SK-N-SH treated with all-trans-retinoic acid at 6 μM for 48 hours (cell line): ENCODE data around the gene ARID4B.

Experiments used
- ATAC-seq: fragments of 200-7000 bp; cut with Tn5 transposase; 3 replicates; pipeline ENCODE4 v1.9.1; 2020; ENCODE audit warnings: mild to moderate bottlenecking, moderate library complexity
- ARNTL ChIP-seq: fragments of 450-650 bp; formaldehyde crosslinking; IDR thresholded peaks from 2 replicates; pipeline ENCODE4 v1.5.0; 2020; ENCODE audit warnings: low read depth, mild to moderate bottlenecking, moderate library complexity, borderline replicate concordance
- BACH2 ChIP-seq: fragments of 250-450 bp; sonication (Bioruptor Pico); IDR thresholded peaks from 2 replicates; pipeline ENCODE4 v1.9.0; 2021; ENCODE audit warnings: mild to moderate bottlenecking, borderline replicate concordance
- CSDC2 ChIP-seq: fragments of 250-450 bp; sonication (Bioruptor Pico); IDR thresholded peaks from 2 replicates; pipeline ENCODE4 v1.5.0; 2020; ENCODE audit warnings: mild to moderate bottlenecking, moderate library complexity
- ESRRG ChIP-seq: fragments of 250-450 bp; sonication (Bioruptor Pico); IDR thresholded peaks from 2 replicates; pipeline ENCODE4 v1.6.1; 2021; ENCODE audit warnings: mild to moderate bottlenecking
- GLIS3 ChIP-seq: fragments of 250-450 bp; sonication (Bioruptor Pico); IDR thresholded peaks from 2 replicates; pipeline ENCODE4 v1.5.0; 2020; ENCODE audit warnings: mild to moderate bottlenecking, moderate library complexity
- ISL1 ChIP-seq: fragments of 250-450 bp; sonication (Bioruptor Pico); IDR thresholded peaks from 2 replicates; pipeline ENCODE4 v2.1.2; 2022; ENCODE audit warnings: mild to moderate bottlenecking, moderate library complexity
- OSR1 ChIP-seq: fragments of 250-450 bp; sonication (Bioruptor Pico); IDR thresholded peaks from 2 replicates; pipeline ENCODE4 v1.8.0; 2022; ENCODE audit warnings: moderate library complexity, mild to moderate bottlenecking, inconsistent platforms
- PPARA ChIP-seq: fragments of 250-450 bp; sonication (Bioruptor Pico); IDR thresholded peaks from 2 replicates; pipeline ENCODE4 v1.5.0; 2020; ENCODE audit warnings: mild to moderate bottlenecking, borderline replicate concordance
- RARB ChIP-seq: fragments of 250-450 bp; sonication (Bioruptor Pico); IDR thresholded peaks from 2 replicates; pipeline ENCODE4 v1.8.0; 2021; ENCODE audit warnings: mild to moderate bottlenecking, moderate library complexity
- SNAI2 ChIP-seq: fragments of 250-450 bp; sonication (Bioruptor Pico); IDR thresholded peaks from 2 replicates; pipeline ENCODE4 v1.5.0; 2020; ENCODE audit warnings: mild to moderate bottlenecking, moderate library complexity
- TCF4 ChIP-seq: fragments of 250-450 bp; sonication (Bioruptor Pico); IDR thresholded peaks from 2 replicates; pipeline ENCODE4 v1.8.0; 2021; ENCODE audit warnings: mild to moderate bottlenecking, moderate library complexity, borderline replicate concordance
- TOX ChIP-seq: fragments of 250-450 bp; sonication (Bioruptor Pico); IDR thresholded peaks from 2 replicates; pipeline ENCODE4 v1.8.0; 2021; ENCODE audit warnings: mild to moderate bottlenecking, moderate library complexity, borderline replicate concordance
- ZC3H10 ChIP-seq: fragments of 250-450 bp; sonication (Bioruptor Pico); IDR thresholded peaks from 2 replicates; pipeline ENCODE4 v1.5.1; 2021; ENCODE audit warnings: mild to moderate bottlenecking, moderate library complexity
- ZFP3 ChIP-seq: fragments of 250-450 bp; sonication (Bioruptor Pico); IDR thresholded peaks from 2 replicates; pipeline ENCODE4 v1.5.0; 2020; ENCODE audit warnings: mild to moderate bottlenecking, moderate library complexity
- ZFP30 ChIP-seq: fragments of 450-650 bp; formaldehyde crosslinking; IDR thresholded peaks from 2 replicates; pipeline ENCODE4 v1.5.0; 2022; ENCODE audit warnings: mild to moderate bottlenecking, moderate library complexity
- ZNF565 ChIP-seq: fragments of 450-650 bp; formaldehyde crosslinking; conservative IDR thresholded peaks from 2 replicates; pipeline ENCODE4 v1.5.0; 2020; ENCODE audit warnings: low read depth, mild to moderate bottlenecking, moderate library complexity
- ZNF70 ChIP-seq: fragments of 450-650 bp; formaldehyde crosslinking; IDR thresholded peaks from 2 replicates; pipeline ENCODE4 v1.5.0; 2020; ENCODE audit warnings: mild to moderate bottlenecking, moderate library complexity
- ZNF8 ChIP-seq: fragments of 450-650 bp; formaldehyde crosslinking; IDR thresholded peaks from 2 replicates; pipeline ENCODE4 v1.5.0; 2020; ENCODE audit warnings: mild to moderate bottlenecking, moderate library complexity
- TF ChIP-seq, protein P1 (sequence below): fragments of 250-450 bp; sonication (Bioruptor Pico); IDR thresholded peaks from 2 replicates; pipeline ENCODE4 v1.5.0; 2020; ENCODE audit warnings: mild to moderate bottlenecking, moderate library complexity
- TF ChIP-seq, protein P2 (sequence below): fragments of 250-450 bp; sonication (Bioruptor Pico); IDR thresholded peaks from 2 replicates; pipeline ENCODE4 v1.5.1; 2020; ENCODE audit warnings: low read depth, mild to moderate bottlenecking, moderate library complexity
- TF ChIP-seq, protein P3 (sequence below): fragments of 250-450 bp; sonication (Bioruptor Pico); IDR thresholded peaks from 2 replicates; pipeline ENCODE4 v1.5.1; 2021; ENCODE audit warnings: mild to moderate bottlenecking, moderate library complexity
- TF ChIP-seq, protein P4 (sequence below): fragments of 250-450 bp; sonication (Bioruptor Pico); IDR thresholded peaks from 2 replicates; pipeline ENCODE4 v1.8.0; 2020; ENCODE audit warnings: mild to moderate bottlenecking, moderate library complexity, borderline replicate concordance
- TF ChIP-seq, protein P5 (sequence below): fragments of 250-450 bp; sonication (Bioruptor Pico); IDR thresholded peaks from 2 replicates; pipeline ENCODE4 v1.8.0; 2021; ENCODE audit warnings: low read depth, mild to moderate bottlenecking, moderate library complexity, borderline replicate concordance

The ARID4B gene

DNA sequence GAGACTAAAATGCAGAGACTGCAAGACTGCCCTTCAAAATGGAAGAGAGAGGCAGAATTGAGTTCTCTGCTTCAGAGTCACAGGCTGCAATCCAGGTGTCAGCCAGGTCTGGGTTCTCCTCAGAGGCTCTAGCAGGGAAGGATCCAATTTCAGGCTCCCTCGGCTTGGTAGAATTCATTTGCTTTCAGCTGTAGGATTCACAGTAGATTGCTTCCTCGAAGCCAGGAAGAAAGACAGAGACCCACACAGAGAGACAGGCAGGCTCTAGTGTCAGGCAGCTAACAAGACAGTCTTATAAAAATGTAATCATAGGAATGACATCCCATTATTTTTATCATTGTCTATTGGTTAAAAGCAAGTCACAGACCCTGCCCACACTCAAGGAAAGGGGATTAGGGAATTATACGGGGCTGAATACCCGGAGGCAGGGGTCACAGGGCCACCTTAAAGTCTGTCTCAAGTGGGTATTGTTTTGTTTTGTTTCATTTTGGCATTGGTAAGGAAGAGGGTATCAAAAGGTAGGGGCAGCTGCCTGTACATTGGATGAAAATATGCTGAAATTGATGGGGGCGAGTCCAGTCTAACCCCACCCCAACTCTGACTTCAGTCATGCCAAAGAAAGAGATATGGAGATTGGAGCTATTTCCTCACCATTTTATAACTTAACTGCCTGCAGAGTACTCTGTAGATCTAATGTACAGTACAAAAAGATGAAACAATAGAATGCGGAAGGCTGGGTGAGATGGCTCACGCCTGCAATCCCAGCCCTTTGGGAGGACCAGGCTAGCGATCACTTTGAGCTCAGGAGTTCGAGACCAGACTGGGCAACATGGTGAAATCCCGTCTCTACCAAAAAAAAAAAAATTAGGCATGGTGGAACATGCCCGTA, 29.8 kb upstream of the ARID4B start:
- TF ChIP-seq ZC3H10 (CRISPR knock-in tag) (no peak), BACH2 (no peak), ZNF8 (CRISPR knock-in tag) (no peak), ARNTL (CRISPR knock-in tag) (no peak), OSR1 (CRISPR knock-in tag) (no peak), SNAI2 (no peak), ZFP30 (CRISPR knock-in tag) (no peak), RARB (no peak)
- TF ChIP-seq, protein P1, sequence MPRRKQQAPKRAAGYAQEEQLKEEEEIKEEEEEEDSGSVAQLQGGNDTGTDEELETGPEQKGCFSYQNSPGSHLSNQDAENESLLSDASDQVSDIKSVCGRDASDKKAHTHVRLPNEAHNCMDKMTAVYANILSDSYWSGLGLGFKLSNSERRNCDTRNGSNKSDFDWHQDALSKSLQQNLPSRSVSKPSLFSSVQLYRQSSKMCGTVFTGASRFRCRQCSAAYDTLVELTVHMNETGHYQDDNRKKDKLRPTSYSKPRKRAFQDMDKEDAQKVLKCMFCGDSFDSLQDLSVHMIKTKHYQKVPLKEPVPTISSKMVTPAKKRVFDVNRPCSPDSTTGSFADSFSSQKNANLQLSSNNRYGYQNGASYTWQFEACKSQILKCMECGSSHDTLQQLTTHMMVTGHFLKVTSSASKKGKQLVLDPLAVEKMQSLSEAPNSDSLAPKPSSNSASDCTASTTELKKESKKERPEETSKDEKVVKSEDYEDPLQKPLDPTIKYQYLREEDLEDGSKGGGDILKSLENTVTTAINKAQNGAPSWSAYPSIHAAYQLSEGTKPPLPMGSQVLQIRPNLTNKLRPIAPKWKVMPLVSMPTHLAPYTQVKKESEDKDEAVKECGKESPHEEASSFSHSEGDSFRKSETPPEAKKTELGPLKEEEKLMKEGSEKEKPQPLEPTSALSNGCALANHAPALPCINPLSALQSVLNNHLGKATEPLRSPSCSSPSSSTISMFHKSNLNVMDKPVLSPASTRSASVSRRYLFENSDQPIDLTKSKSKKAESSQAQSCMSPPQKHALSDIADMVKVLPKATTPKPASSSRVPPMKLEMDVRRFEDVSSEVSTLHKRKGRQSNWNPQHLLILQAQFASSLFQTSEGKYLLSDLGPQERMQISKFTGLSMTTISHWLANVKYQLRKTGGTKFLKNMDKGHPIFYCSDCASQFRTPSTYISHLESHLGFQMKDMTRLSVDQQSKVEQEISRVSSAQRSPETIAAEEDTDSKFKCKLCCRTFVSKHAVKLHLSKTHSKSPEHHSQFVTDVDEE = no peak
- TF ChIP-seq, protein P2, sequence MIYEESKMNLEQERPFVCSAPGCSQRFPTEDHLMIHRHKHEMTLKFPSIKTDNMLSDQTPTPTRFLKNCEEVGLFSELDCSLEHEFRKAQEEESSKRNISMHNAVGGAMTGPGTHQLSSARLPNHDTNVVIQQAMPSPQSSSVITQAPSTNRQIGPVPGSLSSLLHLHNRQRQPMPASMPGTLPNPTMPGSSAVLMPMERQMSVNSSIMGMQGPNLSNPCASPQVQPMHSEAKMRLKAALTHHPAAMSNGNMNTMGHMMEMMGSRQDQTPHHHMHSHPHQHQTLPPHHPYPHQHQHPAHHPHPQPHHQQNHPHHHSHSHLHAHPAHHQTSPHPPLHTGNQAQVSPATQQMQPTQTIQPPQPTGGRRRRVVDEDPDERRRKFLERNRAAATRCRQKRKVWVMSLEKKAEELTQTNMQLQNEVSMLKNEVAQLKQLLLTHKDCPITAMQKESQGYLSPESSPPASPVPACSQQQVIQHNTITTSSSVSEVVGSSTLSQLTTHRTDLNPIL (CRISPR knock-in tag) = no peak
- TF ChIP-seq, all 23 proteins: peak for 0
- peak; percentile 70 for ATAC-seq

DNA sequence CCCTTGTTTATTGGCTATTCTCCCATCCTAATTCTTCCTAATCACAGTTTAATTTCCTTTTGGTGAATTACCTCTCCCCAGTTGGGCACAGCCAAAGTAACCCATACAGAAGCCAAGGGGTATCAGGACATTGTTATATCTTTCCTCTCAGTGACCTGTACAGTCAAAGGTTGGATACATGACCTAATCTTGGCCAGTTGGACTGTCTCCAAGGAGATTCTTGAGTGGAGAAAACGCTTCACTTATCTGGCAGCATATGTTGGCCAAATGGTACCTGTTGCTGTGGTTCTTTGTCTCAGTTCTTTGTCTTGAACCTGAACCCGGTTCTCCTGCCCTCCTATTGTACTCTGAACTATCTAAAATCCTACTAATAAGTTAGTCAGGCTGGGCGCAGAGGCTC, 23.9 kb upstream of the ARID4B start:
- TF ChIP-seq ZNF70 (CRISPR knock-in tag) = no peak
- TF ChIP-seq ZNF565 (CRISPR knock-in tag) = no peak
- no peak for TF ChIP-seq TCF4
- TF ChIP-seq OSR1 (CRISPR knock-in tag) = no peak
- ATAC-seq = no peak

DNA sequence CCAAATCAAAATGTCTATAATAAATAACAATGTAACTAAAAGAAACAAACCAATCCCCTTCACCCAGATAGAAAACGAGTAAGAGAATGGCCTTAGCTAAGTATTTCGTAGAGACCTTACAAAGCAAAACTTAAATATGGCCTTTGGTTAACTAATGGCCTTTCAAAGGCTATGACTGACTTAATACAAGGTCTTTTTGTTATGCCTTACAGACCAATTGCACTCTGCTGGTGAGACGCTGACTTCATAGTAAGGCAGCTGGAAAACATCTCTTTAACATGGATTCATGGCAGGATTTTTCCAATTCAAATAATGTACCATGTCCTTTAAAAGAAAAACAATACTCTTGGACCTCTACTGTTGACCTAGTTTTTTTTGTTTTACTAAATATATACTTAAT, 23.5 kb upstream of the ARID4B start:
- ATAC-seq = no peak
- TF ChIP-seq ZNF565 (CRISPR knock-in tag) = no peak

DNA sequence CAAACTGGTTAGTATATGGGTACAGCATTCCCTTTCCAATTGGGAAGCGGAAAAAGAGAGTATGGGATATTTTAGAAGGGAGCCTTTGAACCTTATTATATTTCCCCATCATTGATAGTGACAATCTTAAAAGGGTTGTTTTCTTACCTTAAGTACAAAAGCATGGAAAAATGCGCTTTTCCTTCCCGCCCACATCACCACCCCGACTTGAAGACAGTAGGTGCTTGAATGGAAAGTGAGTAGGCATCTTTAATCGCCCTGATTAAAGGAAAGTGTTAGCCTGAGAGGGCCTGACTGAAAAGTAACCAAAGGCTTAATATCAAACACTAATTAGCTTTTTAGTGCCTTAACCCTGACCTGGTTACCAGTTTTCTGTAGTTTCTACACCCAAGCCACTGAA, 15.7 kb upstream of the ARID4B start:
- no peak for ATAC-seq
- TF ChIP-seq SNAI2 = no peak

GRCh38 chr1:235342471-235342870, 14.5 kb upstream of the ARID4B start:
- ATAC-seq = no peak
- TF ChIP-seq OSR1 (CRISPR knock-in tag) (no peak), ZFP3 (CRISPR knock-in tag) (no peak), ESRRG (no peak), ZFP30 (CRISPR knock-in tag) (no peak), ZNF8 (CRISPR knock-in tag) (no peak), SNAI2 (no peak), TCF4 (no peak), BACH2 (no peak), GLIS3 (CRISPR knock-in tag) (no peak), ISL1 (CRISPR knock-in tag) (no peak), ARNTL (CRISPR knock-in tag) (no peak), PPARA (CRISPR knock-in tag) (no peak), TOX (CRISPR knock-in tag) (no peak), ZC3H10 (CRISPR knock-in tag) (no peak), CSDC2 (CRISPR knock-in tag) (no peak), RARB (no peak)
- TF ChIP-seq, protein P3, sequence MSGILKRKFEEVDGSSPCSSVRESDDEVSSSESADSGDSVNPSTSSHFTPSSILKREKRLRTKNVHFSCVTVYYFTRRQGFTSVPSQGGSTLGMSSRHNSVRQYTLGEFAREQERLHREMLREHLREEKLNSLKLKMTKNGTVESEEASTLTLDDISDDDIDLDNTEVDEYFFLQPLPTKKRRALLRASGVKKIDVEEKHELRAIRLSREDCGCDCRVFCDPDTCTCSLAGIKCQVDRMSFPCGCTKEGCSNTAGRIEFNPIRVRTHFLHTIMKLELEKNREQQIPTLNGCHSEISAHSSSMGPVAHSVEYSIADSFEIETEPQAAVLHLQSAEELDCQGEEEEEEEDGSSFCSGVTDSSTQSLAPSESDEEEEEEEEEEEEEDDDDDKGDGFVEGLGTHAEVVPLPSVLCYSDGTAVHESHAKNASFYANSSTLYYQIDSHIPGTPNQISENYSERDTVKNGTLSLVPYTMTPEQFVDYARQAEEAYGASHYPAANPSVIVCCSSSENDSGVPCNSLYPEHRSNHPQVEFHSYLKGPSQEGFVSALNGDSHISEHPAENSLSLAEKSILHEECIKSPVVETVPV (CRISPR knock-in tag) = no peak
- TF ChIP-seq, protein P4, sequence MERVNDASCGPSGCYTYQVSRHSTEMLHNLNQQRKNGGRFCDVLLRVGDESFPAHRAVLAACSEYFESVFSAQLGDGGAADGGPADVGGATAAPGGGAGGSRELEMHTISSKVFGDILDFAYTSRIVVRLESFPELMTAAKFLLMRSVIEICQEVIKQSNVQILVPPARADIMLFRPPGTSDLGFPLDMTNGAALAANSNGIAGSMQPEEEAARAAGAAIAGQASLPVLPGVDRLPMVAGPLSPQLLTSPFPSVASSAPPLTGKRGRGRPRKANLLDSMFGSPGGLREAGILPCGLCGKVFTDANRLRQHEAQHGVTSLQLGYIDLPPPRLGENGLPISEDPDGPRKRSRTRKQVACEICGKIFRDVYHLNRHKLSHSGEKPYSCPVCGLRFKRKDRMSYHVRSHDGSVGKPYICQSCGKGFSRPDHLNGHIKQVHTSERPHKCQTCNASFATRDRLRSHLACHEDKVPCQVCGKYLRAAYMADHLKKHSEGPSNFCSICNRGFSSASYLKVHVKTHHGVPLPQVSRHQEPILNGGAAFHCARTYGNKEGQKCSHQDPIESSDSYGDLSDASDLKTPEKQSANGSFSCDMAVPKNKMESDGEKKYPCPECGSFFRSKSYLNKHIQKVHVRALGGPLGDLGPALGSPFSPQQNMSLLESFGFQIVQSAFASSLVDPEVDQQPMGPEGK = no peak
- TF ChIP-seq, protein P5, sequence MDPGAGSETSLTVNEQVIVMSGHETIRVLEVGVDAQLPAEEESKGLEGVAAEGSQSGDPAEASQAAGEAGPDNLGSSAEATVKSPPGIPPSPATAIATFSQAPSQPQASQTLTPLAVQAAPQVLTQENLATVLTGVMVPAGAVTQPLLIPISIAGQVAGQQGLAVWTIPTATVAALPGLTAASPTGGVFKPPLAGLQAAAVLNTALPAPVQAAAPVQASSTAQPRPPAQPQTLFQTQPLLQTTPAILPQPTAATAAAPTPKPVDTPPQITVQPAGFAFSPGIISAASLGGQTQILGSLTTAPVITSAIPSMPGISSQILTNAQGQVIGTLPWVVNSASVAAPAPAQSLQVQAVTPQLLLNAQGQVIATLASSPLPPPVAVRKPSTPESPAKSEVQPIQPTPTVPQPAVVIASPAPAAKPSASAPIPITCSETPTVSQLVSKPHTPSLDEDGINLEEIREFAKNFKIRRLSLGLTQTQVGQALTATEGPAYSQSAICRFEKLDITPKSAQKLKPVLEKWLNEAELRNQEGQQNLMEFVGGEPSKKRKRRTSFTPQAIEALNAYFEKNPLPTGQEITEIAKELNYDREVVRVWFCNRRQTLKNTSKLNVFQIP (CRISPR knock-in tag) = no peak
